HepG2 (cell line): ENCODE measurements around the gene FAM3B. TPM values are rescaled to one million over a fixed set of nuclear protein-coding genes. Genes with fewer than 3 reads are reported as not detected.

Experiments used
- ATAC-seq: fragments of 200-7000 bp; cut with Tn5 transposase; 3 replicates; pipeline ENCODE4 v1.9.1; 2020; ENCODE audit warnings: mild to moderate bottlenecking, moderate library complexity
- BruUV-seq: library from RNA; stranded (reverse); fragments of 400-500 nt; replicated peaks from 2 replicates; lab custom pipeline; 2021; lab: Mats Ljungman, UMichigan
- CTCF ChIA-PET: fragments of 300-600 bp; formaldehyde crosslinking; extraction: SDS; loops from one replicate; lab custom pipeline; 2021; ENCODE audit warnings: low total read pairs, inconsistent platforms, low intra/inter-chr PET ratio; lab: Yijun Ruan, JAX
- POLR2A ChIA-PET: fragments of 350-600 bp; sonication (Branson Sonifier 250); formaldehyde crosslinking; loops from one replicate; lab custom pipeline; 2020; ENCODE audit warnings: antibody characterized with exemption, inconsistent platforms; lab: Yijun Ruan, JAX
- DNase-seq: peaks from one replicate; pipeline ENCODE4 v3.0.0-alpha.2; 2015; ENCODE audit warnings: low spot score
- FAIRE-seq: peaks from 3 replicates; lab custom pipeline; 2011; peaks lifted over from hg19 to GRCh38; lab: Jason Lieb, UNC
- H2AFZ ChIP-seq: one replicate; pipeline ENCODE4 v1.6.1; 2011; ENCODE audit warnings: low read length, inconsistent platforms
- H3K27ac ChIP-seq: fragments of 300-600 bp; 3 replicates; pipeline ENCODE4 v1.8.0; 2011; ENCODE audit warnings: mixed run types, mild to moderate bottlenecking, mixed read lengths, low read length, inconsistent platforms; ENCODE audit not compliant: insufficient read depth; ENCODE audit errors: extremely low read length
- H3K27me3 ChIP-seq, 2 experiments: fragments of 200-600 bp in 1 of 2; 2 replicates in 1 of 2; 3 replicates in 1 of 2; pipeline versions ENCODE4 v1.6.0 to v1.8.0; 2011; ENCODE audit warnings: low read length in 2 of 2, mild to moderate bottlenecking in 2 of 2, moderate library complexity in 2 of 2, inconsistent platforms in 1 of 2; ENCODE audit not compliant: insufficient read depth in 2 of 2, control insufficient read depth in 1 of 2
- H3K36me3 ChIP-seq, 2 experiments: fragments of 200-600 bp in 1 of 2; replicated peaks in 1 of 2; 2 replicates in 1 of 2; 3 replicates in 1 of 2; pipeline versions ENCODE4 v1.5.1 to v1.8.0; 2011; ENCODE audit warnings: low read length in 2 of 2, inconsistent platforms in 1 of 2; ENCODE audit not compliant: insufficient read depth in 2 of 2, control insufficient read depth in 1 of 2
- H3K4me1 ChIP-seq: 2 replicates; pipeline ENCODE4 v1.5.1; 2012; ENCODE audit warnings: low read length, inconsistent platforms; ENCODE audit not compliant: insufficient read depth
- H3K4me2 ChIP-seq: 2 replicates; pipeline ENCODE4 v1.6.0; 2011; ENCODE audit warnings: low read depth, low read length, inconsistent platforms
- H3K4me3 ChIP-seq, 3 experiments: fragments of 200-600 bp in 1 of 3; sonication (generic), shearing (Covaris generic) in 1 of 3; replicated peaks in 1 of 3; 2 replicates each; pipeline ENCODE4 v1.5.1; 2011 to 2016; ENCODE audit warnings: low read length in 3 of 3, inconsistent platforms in 2 of 3, low read depth in 2 of 3, mild to moderate bottlenecking in 2 of 3, control low read depth in 1 of 3, mixed read lengths in 1 of 3; ENCODE audit not compliant: insufficient read depth in 1 of 3
- H3K79me2 ChIP-seq: one replicate; pipeline ENCODE4 v1.6.1; 2011; ENCODE audit warnings: low read length, inconsistent platforms; ENCODE audit not compliant: insufficient read depth
- H3K9ac ChIP-seq: 2 replicates; pipeline ENCODE4 v1.6.0; 2011; ENCODE audit warnings: mild to moderate bottlenecking, low read depth, low read length, inconsistent platforms; ENCODE audit not compliant: insufficient read depth
- H3K9me3 ChIP-seq: 2 replicates; pipeline ENCODE4 v1.5.1; 2012; ENCODE audit warnings: mild to moderate bottlenecking, low read length
- H4K20me1 ChIP-seq: 2 replicates; pipeline ENCODE4 v1.6.0; 2011; ENCODE audit warnings: inconsistent platforms, mild to moderate bottlenecking, low read length, moderate library complexity; ENCODE audit not compliant: insufficient read depth
- GABPA ChIP-seq, 2 experiments: IDR thresholded peaks; 2 replicates each; pipeline ENCODE4 v1.6.1; 2011 to 2016; ENCODE audit warnings: low read depth in 2 of 2, low read length in 1 of 2, missing biosample characterization in 1 of 2, missing genetic modification characterization in 1 of 2
- JUNB ChIP-seq: sonication (generic); formaldehyde crosslinking; IDR thresholded peaks from 2 replicates; pipeline ENCODE4 v1.8.0; 2022; ENCODE audit warnings: missing genetic modification reagents, mild to moderate bottlenecking, borderline replicate concordance
- RNF2 ChIP-seq: fragments of 450-650 bp; conservative IDR thresholded peaks from 2 replicates; pipeline ENCODE4 v1.6.1; 2016; ENCODE audit warnings: low read depth
- WGBS: methylation state at CpG from one replicate; pipeline ENCODE4 v1.1.6; 2017; ENCODE audit warnings: low lambda C conversion rate; 5-methylcytosine and 5-hydroxymethylcytosine counted together
- in situ Hi-C: cut with HindIII; loops from 2 replicates; pipeline ENCODE4 v1.10.0; 2017; ENCODE audit warnings: low pct_unique_long_range_greater_than_20kb; ENCODE audit not compliant: extremely low pct_ligation_motif_present
- intact Hi-C: fragments of 100-400 bp; cut with micrococcal nuclease; formaldehyde crosslinking; loops from one replicate; pipeline ENCODE4 v1.10.0; 2022; ENCODE audit not compliant: unreplicated experiment
- polyA plus RNA-seq, 8 experiments: library from polyadenylated mRNA; depleted of rRNA in 3 of 8; stranded (reverse) in 7 of 8; unstranded in 1 of 8; fragments of >200 nt; fragmentation: Illumina TruSeq in 4 of 8; extraction: Trizol in 4 of 8; gene quantifications; 2 replicates each; pipeline versions ENCODE4 v1.2.1 to v1.2.3, GENCODE V29; 2011 to 2016; ENCODE audit warnings: low read depth in 4 of 8, missing spikeins in 1 of 8, mixed read lengths in 1 of 8; ENCODE audit not compliant: insufficient read depth in 1 of 8
- total RNA-seq, 5 experiments: library from RNA; depleted of rRNA; stranded (reverse); fragments of >200 nt; fragmentation: Illumina TruSeq; extraction: Trizol; gene quantifications; 2 replicates each; pipeline ENCODE4 v1.2.3, GENCODE V29; 2016; ENCODE audit warnings: low read depth in 1 of 5
- TF ChIP-seq, protein P1 (sequence below): sonication (generic); formaldehyde crosslinking; IDR thresholded peaks from 2 replicates; pipeline ENCODE4 v1.4.0; 2020; ENCODE audit warnings: missing genetic modification reagents, borderline replicate concordance

The FAM3B gene
- total and polyA plus RNA-seq, 2 of the 13 experiments (the other 11 are each of a cell fraction or from before 2014, with no cell fraction given), result 46.5 to 62.0 TPM

- intact Hi-C loops, result no loop called here
- no peak for ATAC-seq
- no peak overlapping the region for H3K27ac ChIP-seq
- H4K20me1 ChIP-seq, result no peaks in the 10 kb centered on the region
- 93% methylated on average over 14 of the region's 14 CpGs for WGBS
- no peaks in the 10 kb centered on the region for H3K9me3 ChIP-seq
- in situ Hi-C loops, result no loop called here
- no peak for DNase-seq
- H3K27me3 ChIP-seq, result no peaks in the 10 kb centered on the region
- H3K4me3 ChIP-seq, result no peak overlapping the region
- no peak overlapping the region for H3K9ac ChIP-seq
- H3K4me1 ChIP-seq, result no peaks in the 10 kb centered on the region
- no peak for FAIRE-seq
- TF ChIP-seq GABPA (IDR thresholded peaks at IDR 0.05; ENCODE audit: low read depth, low read length), result no peak
- no peak for TF ChIP-seq GABPA (CRISPR knock-in tag; IDR thresholded peaks at IDR 0.05; ENCODE audit: low read depth)
- TF ChIP-seq RNF2, result no peak
- TF ChIP-seq, protein P1, sequence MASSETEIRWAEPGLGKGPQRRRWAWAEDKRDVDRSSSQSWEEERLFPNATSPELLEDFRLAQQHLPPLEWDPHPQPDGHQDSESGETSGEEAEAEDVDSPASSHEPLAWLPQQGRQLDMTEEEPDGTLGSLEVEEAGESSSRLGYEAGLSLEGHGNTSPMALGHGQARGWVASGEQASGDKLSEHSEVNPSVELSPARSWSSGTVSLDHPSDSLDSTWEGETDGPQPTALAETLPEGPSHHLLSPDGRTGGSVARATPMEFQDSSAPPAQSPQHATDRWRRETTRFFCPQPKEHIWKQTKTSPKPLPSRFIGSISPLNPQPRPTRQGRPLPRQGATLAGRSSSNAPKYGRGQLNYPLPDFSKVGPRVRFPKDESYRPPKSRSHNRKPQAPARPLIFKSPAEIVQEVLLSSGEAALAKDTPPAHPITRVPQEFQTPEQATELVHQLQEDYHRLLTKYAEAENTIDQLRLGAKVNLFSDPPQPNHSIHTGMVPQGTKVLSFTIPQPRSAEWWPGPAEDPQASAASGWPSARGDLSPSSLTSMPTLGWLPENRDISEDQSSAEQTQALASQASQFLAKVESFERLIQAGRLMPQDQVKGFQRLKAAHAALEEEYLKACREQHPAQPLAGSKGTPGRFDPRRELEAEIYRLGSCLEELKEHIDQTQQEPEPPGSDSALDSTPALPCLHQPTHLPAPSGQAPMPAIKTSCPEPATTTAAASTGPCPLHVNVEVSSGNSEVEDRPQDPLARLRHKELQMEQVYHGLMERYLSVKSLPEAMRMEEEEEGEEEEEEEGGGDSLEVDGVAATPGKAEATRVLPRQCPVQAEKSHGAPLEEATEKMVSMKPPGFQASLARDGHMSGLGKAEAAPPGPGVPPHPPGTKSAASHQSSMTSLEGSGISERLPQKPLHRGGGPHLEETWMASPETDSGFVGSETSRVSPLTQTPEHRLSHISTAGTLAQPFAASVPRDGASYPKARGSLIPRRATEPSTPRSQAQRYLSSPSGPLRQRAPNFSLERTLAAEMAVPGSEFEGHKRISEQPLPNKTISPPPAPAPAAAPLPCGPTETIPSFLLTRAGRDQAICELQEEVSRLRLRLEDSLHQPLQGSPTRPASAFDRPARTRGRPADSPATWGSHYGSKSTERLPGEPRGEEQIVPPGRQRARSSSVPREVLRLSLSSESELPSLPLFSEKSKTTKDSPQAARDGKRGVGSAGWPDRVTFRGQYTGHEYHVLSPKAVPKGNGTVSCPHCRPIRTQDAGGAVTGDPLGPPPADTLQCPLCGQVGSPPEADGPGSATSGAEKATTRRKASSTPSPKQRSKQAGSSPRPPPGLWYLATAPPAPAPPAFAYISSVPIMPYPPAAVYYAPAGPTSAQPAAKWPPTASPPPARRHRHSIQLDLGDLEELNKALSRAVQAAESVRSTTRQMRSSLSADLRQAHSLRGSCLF, result no peak
- TF ChIP-seq JUNB (CRISPR knock-in tag), result no peak
- H3K36me3 ChIP-seq, result peaks cover 4 to 5% of the 10 kb centered on the region in 2 experiments; a peak in 2 of 5 replicates
- H3K4me2 ChIP-seq, result no peak overlapping the region
- no peaks in the 10 kb centered on the region for H3K79me2 ChIP-seq
- no peak overlapping the region for H2AFZ ChIP-seq
- BruUV-seq, result no TSS peak
- ChIA-PET POLR2A (no interaction called here), CTCF (no interaction called here)
These were observed 70.6 kb downstream of the FAM3B start for GRCh38 chr21:41387042-41387819.
